Cerebellar cortex (tissue), 1 donor: ENCODE data around the gene CORO1A.
"Not testable (repeated sequence)": the region's sequence is repeated elsewhere in the genome, so short reads cannot be mapped to it uniquely, and the experiment has no call there.

Source experiments
- DNase-seq: peaks from one replicate; pipeline ENCODE4 v3.0.0-alpha.2; 2015; ENCODE audit warnings: low spot score

Gene CORO1A

GRCh38 chr16:30183233-30184095 lies at the start of gene CORO1A:
Gene CORO1A (plus strand): TSS chr16:30183602. CDS start chr16:30185210, 1,608 bp downstream.
- peak; percentile 91 for DNase-seq

- no peak for DNase-seq
Observed at GRCh38 chr16:30136971-30137605, 46.3 kb upstream of the CORO1A start.

- DNase-seq: no peak
Observed at GRCh38 chr16:30137897-30138296, 45.5 kb upstream of the CORO1A start.

GRCh38 chr16:30139583-30140481 lies 43.6 kb upstream of the CORO1A start:
- no peak for DNase-seq

- no peak for DNase-seq
Observed at GRCh38 chr16:30141750-30142149, 41.7 kb upstream of the CORO1A start.

- peak; percentile 41 for DNase-seq
Observed at GRCh38 chr16:30142672-30143346, 40.6 kb upstream of the CORO1A start.

- no peak for DNase-seq
Observed at GRCh38 chr16:30143347-30143702, 40.1 kb upstream of the CORO1A start.

GRCh38 chr16:30144017-30144416 lies 39.4 kb upstream of the CORO1A start:
- DNase-seq: no peak

- no peak for DNase-seq
Observed at GRCh38 chr16:30144917-30145316, 38.5 kb upstream of the CORO1A start.

- DNase-seq: no peak
Observed at GRCh38 chr16:30145657-30146056, 37.7 kb upstream of the CORO1A start.

GRCh38 chr16:30147843-30148510 lies 35.4 kb upstream of the CORO1A start:
- peak; percentile 9 for DNase-seq

- DNase-seq: no peak
Observed at GRCh38 chr16:30149250-30149930, 34.0 kb upstream of the CORO1A start.

- DNase-seq: no peak
Observed at GRCh38 chr16:30151091-30151490, 32.3 kb upstream of the CORO1A start.

GRCh38 chr16:30152517-30152916 lies 30.9 kb upstream of the CORO1A start:
- DNase-seq: no peak

- DNase-seq: no peak
Observed at GRCh38 chr16:30155188-30155587, 28.2 kb upstream of the CORO1A start.

- no peak for DNase-seq
Observed at GRCh38 chr16:30157214-30157613, 26.2 kb upstream of the CORO1A start.

GRCh38 chr16:30163538-30163937 lies 19.9 kb upstream of the CORO1A start:
- DNase-seq: no peak

GRCh38 chr16:30166202-30166902 lies 17.1 kb upstream of the CORO1A start:
- DNase-seq: no peak

- not testable (repeated sequence) for DNase-seq
Observed at GRCh38 chr16:30168746-30169145, 14.7 kb upstream of the CORO1A start.

GRCh38 chr16:30169416-30169815 lies 14.0 kb upstream of the CORO1A start:
- not testable (repeated sequence) for DNase-seq
